ENCODE results near the gene OCSTAMP. TPM values are rescaled to one million over a fixed set of nuclear protein-coding genes. Genes with fewer than 3 reads are reported as not detected.

OCSTAMP gene
- total and polyA plus RNA-seq, 10 of the 15 experiments (the other 5 are each of a cell fraction or from before 2014, with no cell fraction given), result 0.09 to 0.46 (median 0.22) TPM; not detected in 2

DNA sequence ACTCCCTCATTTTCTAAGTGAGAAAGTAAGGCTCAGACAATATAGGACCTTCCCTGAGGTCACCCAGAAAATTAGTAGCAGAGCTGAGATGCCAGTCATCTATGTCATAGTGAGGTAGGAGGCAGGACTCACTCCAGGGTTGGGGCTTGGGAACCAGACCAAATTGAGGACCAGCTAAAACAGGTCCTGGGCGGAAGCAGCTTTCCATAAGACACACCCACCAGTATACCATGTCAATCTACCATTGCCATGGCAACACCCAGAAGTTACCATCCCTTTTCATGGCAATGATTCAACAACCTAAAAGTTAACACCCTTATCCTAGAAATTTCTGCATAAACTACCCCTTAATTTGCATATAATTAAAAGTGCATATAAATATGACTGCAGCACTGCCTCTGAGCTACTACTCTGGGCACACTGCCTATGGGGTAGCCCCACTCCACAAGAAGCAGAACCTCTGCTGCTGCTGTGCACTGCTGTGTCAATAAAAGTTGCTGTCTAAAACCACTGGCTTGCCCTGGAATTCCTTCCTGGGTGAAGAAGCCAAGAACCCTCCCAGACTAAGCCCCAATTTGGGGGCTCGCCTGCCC, 30.3 kb upstream of the OCSTAMP start:
- no peak overlapping the region for H3K9ac ChIP-seq (ENCODE audit: control insufficient read depth, insufficient read depth, low read length)
- H2AFZ ChIP-seq (ENCODE audit: control insufficient read depth, low read depth, low read length), result no peak overlapping the region
- no peak overlapping the region for H3K27ac ChIP-seq (ENCODE audit: control insufficient read depth, insufficient read depth)
- no peak for FAIRE-seq
- ChIA-PET CTCF (interaction anchor here (0.7 kb wide), 1 partner anchor 20 kb away, joined by 3 read pairs; no protein-coding TSS in a partner anchor), SMC1A (ENCODE audit: uncharacterized antibody, unreplicated experiment) (no interaction called here), POLR2A (interaction anchor here (0.5 kb wide), 1 partner anchor 94 kb away, joined by 5 read pairs; no protein-coding TSS in a partner anchor), RAD21 (ENCODE audit: unreplicated experiment) (interaction anchor here (1.6 kb wide), 1 partner anchor 72 kb away, joined by 3 read pairs; no protein-coding TSS in a partner anchor)
- in situ Hi-C loops (cut with MboI) (no loop called here), intact Hi-C loops (cut with micrococcal nuclease; ENCODE audit: unreplicated experiment) (no loop called here)
- no peaks in the 10 kb centered on the region; a peak in 1 of 4 replicates for H3K27me3 ChIP-seq (replicated peaks in 1 of 2; ENCODE audit: control insufficient read depth in 2 of 2, insufficient read depth in 2 of 2, low read length in 1 of 2)
- no peak overlapping the region for H3K4me3 ChIP-seq
- H3K9me3 ChIP-seq (replicated peaks; ENCODE audit: control insufficient read depth, insufficient read depth, low read length), result no peaks in the 10 kb centered on the region
- DNase-seq (ENCODE audit: low read depth, low spot score), result no peak
- BruUV-seq (replicated peaks), result no TSS peak
- no peaks in the 10 kb centered on the region for H3K4me1 ChIP-seq (ENCODE audit: control insufficient read depth, insufficient read depth, low read length)
- no peaks in the 10 kb centered on the region for H3K79me2 ChIP-seq (ENCODE audit: control insufficient read depth, insufficient read depth, low read length)
- no peak overlapping the region for H3K4me2 ChIP-seq (ENCODE audit: control insufficient read depth, insufficient read depth)
- WGBS (ENCODE audit: insufficient coverage, insufficient replicate concordance, low lambda C conversion rate, missing lambda C conversion rate), result 69% methylated on average over 2 of the region's 2 CpGs
- H3K36me3 ChIP-seq (ENCODE audit: control insufficient read depth in 2 of 2, insufficient read depth in 2 of 2, low read length in 1 of 2), result no peaks in the 10 kb centered on the region
- no peak for ATAC-seq
- no peaks in the 10 kb centered on the region for H4K20me1 ChIP-seq (ENCODE audit: control insufficient read depth, insufficient read depth)
- TF ChIP-seq, protein P1, sequence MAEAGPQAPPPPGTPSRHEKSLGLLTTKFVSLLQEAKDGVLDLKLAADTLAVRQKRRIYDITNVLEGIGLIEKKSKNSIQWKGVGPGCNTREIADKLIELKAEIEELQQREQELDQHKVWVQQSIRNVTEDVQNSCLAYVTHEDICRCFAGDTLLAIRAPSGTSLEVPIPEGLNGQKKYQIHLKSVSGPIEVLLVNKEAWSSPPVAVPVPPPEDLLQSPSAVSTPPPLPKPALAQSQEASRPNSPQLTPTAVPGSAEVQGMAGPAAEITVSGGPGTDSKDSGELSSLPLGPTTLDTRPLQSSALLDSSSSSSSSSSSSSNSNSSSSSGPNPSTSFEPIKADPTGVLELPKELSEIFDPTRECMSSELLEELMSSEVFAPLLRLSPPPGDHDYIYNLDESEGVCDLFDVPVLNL (IDR thresholded peaks at IDR 0.05; ENCODE audit: low read depth, low read length), result no peak
- no peak for TF ChIP-seq EGR1 (IDR thresholded peaks at IDR 0.05; ENCODE audit: borderline replicate concordance in 1 of 2, low read depth in 2 of 2, low read length in 2 of 2)
- TF ChIP-seq, protein P2, sequence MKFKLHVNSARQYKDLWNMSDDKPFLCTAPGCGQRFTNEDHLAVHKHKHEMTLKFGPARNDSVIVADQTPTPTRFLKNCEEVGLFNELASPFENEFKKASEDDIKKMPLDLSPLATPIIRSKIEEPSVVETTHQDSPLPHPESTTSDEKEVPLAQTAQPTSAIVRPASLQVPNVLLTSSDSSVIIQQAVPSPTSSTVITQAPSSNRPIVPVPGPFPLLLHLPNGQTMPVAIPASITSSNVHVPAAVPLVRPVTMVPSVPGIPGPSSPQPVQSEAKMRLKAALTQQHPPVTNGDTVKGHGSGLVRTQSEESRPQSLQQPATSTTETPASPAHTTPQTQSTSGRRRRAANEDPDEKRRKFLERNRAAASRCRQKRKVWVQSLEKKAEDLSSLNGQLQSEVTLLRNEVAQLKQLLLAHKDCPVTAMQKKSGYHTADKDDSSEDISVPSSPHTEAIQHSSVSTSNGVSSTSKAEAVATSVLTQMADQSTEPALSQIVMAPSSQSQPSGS (IDR thresholded peaks at IDR 0.05; ENCODE audit: low read length), result no peak
- no peak for TF ChIP-seq RB1 (IDR thresholded peaks at IDR 0.05; ENCODE audit: borderline replicate concordance)
- TF ChIP-seq HCFC1 (IDR thresholded peaks at IDR 0.05; ENCODE audit: low read length), result no peak
- TF ChIP-seq, protein P3, sequence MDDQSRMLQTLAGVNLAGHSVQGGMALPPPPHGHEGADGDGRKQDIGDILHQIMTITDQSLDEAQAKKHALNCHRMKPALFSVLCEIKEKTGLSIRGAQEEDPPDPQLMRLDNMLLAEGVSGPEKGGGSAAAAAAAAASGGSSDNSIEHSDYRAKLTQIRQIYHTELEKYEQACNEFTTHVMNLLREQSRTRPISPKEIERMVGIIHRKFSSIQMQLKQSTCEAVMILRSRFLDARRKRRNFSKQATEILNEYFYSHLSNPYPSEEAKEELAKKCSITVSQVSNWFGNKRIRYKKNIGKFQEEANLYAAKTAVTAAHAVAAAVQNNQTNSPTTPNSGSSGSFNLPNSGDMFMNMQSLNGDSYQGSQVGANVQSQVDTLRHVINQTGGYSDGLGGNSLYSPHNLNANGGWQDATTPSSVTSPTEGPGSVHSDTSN (IDR thresholded peaks at IDR 0.05; ENCODE audit: insufficient replicate concordance, low read depth, low read length), result peak; percentile 71
- TF ChIP-seq, protein P4, sequence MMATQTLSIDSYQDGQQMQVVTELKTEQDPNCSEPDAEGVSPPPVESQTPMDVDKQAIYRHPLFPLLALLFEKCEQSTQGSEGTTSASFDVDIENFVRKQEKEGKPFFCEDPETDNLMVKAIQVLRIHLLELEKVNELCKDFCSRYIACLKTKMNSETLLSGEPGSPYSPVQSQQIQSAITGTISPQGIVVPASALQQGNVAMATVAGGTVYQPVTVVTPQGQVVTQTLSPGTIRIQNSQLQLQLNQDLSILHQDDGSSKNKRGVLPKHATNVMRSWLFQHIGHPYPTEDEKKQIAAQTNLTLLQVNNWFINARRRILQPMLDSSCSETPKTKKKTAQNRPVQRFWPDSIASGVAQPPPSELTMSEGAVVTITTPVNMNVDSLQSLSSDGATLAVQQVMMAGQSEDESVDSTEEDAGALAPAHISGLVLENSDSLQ (IDR thresholded peaks at IDR 0.05), result peak; percentile 87
- TF ChIP-seq BMI1 (IDR thresholded peaks at IDR 0.05; ENCODE audit: borderline replicate concordance), result peak; percentile 56
- TF ChIP-seq, protein P5, sequence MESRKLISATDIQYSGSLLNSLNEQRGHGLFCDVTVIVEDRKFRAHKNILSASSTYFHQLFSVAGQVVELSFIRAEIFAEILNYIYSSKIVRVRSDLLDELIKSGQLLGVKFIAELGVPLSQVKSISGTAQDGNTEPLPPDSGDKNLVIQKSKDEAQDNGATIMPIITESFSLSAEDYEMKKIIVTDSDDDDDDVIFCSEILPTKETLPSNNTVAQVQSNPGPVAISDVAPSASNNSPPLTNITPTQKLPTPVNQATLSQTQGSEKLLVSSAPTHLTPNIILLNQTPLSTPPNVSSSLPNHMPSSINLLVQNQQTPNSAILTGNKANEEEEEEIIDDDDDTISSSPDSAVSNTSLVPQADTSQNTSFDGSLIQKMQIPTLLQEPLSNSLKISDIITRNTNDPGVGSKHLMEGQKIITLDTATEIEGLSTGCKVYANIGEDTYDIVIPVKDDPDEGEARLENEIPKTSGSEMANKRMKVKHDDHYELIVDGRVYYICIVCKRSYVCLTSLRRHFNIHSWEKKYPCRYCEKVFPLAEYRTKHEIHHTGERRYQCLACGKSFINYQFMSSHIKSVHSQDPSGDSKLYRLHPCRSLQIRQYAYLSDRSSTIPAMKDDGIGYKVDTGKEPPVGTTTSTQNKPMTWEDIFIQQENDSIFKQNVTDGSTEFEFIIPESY (IDR thresholded peaks at IDR 0.05), result no peak
- no peak for TF ChIP-seq SRF (IDR thresholded peaks at IDR 0.05; ENCODE audit: low read depth in 2 of 2, low read length in 2 of 2)
- no peak for TF ChIP-seq IKZF1 (conservative IDR thresholded peaks at IDR 0.05)
- TF ChIP-seq, protein P6, sequence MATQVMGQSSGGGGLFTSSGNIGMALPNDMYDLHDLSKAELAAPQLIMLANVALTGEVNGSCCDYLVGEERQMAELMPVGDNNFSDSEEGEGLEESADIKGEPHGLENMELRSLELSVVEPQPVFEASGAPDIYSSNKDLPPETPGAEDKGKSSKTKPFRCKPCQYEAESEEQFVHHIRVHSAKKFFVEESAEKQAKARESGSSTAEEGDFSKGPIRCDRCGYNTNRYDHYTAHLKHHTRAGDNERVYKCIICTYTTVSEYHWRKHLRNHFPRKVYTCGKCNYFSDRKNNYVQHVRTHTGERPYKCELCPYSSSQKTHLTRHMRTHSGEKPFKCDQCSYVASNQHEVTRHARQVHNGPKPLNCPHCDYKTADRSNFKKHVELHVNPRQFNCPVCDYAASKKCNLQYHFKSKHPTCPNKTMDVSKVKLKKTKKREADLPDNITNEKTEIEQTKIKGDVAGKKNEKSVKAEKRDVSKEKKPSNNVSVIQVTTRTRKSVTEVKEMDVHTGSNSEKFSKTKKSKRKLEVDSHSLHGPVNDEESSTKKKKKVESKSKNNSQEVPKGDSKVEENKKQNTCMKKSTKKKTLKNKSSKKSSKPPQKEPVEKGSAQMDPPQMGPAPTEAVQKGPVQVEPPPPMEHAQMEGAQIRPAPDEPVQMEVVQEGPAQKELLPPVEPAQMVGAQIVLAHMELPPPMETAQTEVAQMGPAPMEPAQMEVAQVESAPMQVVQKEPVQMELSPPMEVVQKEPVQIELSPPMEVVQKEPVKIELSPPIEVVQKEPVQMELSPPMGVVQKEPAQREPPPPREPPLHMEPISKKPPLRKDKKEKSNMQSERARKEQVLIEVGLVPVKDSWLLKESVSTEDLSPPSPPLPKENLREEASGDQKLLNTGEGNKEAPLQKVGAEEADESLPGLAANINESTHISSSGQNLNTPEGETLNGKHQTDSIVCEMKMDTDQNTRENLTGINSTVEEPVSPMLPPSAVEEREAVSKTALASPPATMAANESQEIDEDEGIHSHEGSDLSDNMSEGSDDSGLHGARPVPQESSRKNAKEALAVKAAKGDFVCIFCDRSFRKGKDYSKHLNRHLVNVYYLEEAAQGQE (IDR thresholded peaks at IDR 0.05; ENCODE audit: low read depth, low read length), result no peak
- TF ChIP-seq TARDBP (IDR thresholded peaks at IDR 0.05; ENCODE audit: borderline replicate concordance), result no peak
